Kidney capillary endothelial cell (primary cell): ENCODE data around the gene FAM151B.
"Not testable (repeated sequence)": the region's sequence is repeated elsewhere in the genome, so short reads cannot be mapped to it uniquely, and the experiment has no call there.

Experiments used
- DNase-seq: peaks from one replicate; pipeline ENCODE4 v3.0.0-alpha.2; 2018; ENCODE audit warnings: low spot score

FAM151B gene

DNA sequence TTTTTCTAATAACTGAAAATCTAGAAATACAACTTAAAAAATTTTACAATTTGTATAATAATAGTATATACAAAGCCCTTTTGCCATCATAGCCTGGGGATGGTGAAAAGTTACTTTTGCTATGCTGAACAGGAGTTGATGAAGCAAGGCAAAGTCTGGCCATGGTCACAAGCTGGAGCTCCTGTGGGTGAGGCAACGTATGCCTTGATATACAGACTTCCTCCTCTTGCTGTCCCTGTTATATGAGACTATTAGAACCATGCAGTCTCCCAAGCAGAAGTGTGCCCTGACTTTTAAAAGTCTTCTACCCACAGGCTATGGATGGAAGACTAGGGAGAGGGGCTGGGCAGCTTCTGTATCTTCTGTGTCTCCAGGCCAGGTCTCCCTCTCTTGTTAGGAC is 15.7 kb downstream of the FAM151B start:
- DNase-seq, result no peak

DNA sequence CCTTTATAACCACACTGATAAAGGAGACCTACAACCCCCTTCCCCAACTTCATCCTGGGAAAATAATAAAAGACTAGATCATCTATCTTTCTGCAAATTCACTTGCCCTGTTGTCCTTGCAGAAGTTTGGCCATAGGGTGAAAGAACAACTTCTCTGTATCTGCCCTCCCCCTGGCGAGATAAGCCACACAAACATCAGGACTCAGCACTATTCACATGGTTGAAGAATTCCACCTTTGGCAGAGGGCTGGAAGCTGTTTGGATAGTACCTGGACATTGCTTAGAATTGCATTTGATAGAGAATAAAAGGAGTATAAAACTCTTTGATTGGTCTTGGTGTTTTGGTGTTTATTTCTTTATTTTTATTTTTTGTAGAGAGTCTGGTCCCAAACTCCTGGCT is 16.9 kb downstream of the FAM151B start:
- no peak for DNase-seq

DNA sequence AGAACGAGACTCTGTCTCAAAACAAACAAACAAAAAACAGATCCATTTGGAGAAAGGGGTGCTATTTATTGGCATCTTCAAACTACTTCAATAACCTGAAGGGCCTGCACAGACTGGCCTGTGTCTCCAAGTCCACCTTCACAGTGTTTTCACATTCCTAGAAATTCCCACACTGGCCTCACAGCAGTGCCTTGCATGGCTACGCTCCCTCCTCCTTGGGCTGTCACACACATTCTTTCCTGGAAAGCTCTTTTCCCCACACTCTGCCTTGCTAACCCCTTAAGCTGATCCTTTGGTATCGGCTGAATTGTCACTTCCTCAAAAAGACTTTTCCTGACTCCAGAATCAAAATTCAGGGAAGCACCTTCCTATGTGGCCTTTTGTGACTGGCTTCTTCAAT is 19.8 kb downstream of the FAM151B start:
- no peak for DNase-seq

DNA sequence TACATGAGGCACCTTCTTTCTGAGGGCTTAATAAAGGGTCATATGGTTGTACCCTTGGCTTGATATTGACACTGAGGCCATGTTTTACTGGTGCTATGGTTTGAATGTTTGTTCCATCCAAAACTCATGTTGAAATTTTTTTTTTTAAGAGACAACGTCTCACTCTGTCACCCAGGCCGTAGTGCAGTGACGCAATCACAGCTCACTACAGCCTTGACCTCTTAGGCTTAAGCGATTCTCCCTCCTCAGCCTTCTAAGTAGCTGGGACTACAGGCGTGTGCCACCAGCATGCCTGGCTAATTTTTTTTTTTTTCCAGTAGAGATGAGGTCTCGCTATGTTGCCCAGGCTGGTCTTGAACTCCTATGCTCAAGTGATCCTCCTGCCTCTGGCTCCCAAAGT is 20.9 kb downstream of the FAM151B start:
- DNase-seq, result no peak

DNA sequence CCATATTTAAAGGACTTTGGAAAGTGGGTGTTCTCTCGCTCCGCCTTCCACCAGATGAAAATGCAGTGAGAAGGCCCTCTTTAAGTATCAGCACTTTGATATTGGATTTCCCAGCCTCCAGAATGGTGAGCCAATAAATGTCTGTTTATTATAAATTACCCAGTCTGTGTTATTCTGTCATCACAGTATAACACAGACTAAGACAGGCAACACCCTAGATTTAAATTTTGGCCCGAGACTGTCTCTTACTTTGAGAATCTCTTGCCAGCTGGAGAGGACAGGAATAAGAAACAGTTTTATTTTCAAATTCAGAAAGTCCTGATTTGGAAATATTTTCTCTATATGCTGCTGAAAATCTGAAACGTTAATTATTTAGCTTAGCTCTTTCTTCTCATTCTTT is 21.5 kb downstream of the FAM151B start:
- DNase-seq, result no peak

DNA sequence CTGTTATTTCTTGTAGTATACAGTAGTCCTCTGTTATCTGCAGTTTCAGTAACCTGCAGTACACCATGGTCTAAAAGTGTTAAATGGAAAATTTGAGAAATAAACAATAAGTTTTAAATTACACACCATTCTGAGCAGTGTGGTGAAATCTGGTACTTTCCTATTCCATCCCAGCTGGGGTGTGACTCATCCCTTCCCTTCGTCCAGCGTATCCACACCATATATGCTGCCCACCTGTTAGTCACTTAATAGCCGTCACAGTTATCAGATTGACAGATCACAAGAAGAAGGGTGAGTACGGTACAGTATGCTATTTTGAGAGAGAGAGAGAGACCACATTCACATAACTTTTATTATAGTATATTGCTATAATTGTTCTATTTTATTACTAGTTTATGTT is 28.9 kb downstream of the FAM151B start:
- DNase-seq, result no peak

DNA sequence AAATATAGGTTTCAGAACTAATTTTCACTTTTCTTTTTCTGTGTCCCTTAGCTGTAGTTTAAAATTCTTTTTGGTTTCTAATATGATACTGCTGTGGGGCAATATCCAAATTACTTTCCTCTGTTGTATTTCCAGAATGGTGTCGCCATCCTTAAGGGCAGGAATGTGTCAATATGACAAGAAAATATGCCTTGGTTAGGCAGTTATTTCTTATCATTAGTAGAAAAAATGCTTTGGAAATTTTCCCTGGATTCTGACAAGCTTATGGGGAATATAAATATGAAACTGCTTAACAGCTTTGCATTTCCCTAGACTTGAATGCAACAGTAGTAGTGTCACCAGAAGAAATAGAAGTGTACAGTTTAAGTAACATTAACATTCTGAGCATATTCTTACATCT is 52.8 kb downstream of the FAM151B start:
- no peak for DNase-seq

DNA sequence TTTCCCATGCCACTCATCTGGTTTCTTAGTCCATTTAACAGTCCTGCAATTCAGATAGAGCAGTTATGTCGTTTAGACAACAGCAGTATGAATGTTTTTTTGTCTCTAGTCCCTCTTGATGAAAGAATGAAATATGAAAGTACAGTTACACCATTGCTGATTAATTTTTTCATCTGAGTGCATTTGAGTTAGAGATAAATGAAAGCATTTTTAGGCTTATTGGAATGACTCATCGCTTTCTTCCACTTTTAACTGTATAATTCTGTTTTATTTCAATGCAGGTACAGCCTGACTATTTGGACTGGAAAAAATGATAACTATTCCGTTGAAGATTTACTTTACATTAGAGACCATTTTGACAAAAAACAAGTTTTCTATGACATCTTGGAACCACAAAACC is 53.5 kb downstream of the FAM151B start:
- DNase-seq, result no peak

DNA sequence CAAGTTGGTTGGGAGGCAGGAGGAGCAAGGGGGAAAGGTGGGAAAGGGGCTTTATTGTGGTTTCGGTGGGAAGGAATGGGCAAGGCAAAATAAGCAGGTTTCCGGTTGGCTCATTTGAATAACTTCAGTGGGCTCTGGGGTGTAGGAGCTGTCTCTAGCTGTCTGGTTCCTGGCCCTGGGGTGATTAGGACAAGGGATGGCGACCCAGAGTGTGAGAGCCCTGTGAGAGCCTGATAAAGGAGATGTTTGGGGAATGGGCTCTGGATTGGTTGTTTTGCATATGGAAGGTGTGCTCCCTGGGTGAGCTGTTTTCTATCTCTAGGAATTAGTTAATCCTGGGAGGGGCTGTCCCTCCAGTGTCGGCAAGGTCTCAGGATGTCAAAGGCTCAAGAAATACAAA is 66.7 kb downstream of the FAM151B start:
- no peak for DNase-seq

DNA sequence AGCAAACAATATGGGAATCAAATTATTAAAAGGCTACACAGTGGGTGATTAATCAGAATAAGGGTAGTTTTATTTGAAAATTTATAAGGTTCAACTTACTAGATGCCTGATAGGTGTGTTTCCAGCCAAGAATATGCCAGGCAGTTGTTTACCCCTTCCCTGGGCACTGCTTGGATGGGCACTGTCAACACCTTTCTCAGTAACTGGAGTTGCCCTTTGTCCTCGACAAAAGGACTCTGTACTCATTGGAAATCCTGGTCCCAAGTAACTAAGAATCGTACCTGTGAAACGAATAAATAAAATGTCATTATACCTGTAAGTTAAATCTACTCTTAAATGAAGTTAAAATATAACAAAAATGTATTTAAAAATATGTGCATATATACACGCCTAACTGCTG is 67.2 kb downstream of the FAM151B start:
- DNase-seq, result no peak

DNA sequence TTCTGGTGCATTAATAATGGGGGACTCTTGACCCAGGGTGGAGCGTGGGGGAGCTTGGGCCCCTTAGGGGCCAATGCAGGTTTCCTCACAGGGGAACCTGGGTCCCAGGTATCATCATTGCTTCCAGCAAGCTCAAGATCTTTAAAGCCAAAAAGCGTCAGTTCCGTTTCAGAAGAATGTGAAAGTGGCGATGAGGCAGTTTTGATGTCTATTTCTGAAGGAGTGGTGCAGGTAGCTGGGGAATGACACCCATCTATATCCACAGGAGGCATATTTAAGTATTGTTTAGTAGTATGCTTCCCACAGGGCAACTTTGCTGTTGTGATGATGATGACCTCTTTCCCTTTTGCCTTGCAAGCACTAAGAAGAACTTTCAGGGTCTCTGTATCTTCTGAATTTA is 71.3 kb downstream of the FAM151B start:
- no peak for DNase-seq

DNA sequence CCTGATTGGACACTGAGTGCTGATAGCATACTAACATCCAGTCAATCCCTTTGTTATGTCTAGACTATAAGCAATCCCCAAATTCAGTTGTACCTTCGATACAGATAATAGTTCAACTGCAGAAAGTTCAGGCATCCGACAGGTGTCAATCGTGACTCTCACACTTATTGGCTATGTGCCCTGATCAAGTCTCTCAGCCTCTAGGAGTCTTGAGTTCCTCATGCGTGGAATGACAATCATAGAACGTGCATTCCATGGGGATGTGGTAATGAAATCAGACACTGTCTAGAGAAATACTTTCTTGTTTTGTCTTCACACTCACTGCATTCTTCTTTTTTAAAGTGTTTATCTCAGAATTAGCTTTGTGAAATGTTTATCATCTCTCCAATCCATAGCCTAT is 77.4 kb downstream of the FAM151B start:
- no peak for DNase-seq

DNA sequence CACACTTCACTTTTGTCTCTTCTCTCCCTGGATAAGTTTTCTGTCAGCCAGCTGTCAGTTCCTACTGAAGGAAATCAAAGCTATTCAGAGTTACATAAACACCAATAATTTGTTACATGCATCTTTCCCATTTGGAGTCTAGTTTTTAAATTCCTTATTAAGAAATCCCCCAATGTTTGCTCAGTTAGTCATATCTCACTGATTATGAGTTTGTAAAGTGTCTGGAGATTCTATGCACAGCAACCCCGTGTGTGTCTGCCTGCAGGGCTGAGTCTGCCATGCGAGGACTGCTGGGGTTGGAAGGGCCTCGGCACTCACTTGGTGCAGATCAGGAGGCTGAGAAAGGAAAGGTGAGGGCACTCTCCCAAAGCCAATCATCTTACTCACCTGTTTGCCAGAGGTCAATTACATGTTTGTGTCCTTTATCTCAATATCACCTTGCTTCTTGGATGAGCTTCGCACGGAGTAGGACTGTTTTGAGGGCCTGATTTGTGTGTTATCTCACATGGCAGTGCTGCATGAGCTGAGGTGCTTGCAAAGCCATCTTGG is 78.9 kb downstream of the FAM151B start:
- no peak for DNase-seq

DNA sequence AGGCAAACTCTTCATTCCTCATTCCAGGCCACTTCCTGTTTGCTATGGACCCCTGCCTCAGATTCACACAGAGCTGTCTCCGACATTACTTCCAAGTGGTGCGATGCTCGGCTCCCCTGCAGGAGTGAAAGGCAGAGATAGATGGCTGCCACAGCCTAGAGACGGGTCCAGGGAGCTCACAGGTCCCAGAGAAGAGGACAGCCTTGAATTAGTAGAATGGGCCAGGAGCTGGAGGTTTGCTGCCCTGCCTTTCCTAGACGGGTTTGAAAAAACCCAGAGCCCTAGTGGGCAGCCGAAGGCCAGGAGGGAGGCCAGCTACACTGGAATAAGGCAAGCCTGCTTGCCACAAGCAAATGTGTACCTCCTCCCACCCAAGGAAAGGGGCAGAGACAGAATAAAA is 80.4 kb downstream of the FAM151B start:
- no peak for DNase-seq

DNA sequence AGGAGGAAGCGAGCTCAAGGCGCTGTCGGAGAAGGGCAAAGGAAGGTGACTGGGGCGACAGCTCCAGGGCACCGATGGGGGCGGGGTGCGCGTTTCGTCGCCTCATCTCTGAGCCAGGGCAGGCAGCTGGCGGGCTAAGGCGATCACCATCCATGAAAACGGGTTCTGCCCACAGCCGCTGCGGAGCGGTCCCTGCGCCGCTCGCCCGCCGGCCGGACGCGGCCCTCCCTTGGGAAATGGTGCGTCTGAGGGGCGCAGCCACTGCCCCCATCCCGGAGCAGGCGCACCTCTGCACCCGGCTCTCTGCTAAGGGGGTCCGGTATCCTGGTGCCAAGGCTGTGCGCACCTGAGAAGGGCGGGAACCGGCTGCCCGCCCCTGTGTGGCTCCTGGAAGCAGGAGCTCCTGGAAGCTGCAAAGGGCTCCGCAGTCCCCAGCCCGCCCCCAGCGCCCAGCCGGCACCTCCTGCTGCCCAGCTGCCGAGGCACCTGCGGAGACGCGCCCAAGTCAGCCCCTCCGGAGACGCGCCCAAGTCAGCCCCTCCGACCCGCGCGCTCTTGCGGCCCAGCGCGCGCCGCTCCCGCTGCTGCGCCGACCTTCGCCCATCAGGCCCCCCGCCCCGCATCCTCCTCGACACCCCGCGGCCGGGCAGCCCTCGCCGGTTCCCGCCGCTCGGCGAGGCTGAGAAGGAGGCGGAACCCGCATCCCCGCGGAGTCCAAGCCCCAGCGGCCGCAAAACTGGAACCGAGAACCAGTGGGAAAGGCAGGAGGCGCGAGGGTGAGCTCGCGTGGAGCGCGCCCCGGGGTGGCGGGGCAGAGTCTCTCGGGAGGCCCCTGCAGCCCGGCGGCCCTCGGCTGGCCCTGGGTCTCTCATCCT is 81.4 kb downstream of the FAM151B start:
- DNase-seq, result no peak

DNA sequence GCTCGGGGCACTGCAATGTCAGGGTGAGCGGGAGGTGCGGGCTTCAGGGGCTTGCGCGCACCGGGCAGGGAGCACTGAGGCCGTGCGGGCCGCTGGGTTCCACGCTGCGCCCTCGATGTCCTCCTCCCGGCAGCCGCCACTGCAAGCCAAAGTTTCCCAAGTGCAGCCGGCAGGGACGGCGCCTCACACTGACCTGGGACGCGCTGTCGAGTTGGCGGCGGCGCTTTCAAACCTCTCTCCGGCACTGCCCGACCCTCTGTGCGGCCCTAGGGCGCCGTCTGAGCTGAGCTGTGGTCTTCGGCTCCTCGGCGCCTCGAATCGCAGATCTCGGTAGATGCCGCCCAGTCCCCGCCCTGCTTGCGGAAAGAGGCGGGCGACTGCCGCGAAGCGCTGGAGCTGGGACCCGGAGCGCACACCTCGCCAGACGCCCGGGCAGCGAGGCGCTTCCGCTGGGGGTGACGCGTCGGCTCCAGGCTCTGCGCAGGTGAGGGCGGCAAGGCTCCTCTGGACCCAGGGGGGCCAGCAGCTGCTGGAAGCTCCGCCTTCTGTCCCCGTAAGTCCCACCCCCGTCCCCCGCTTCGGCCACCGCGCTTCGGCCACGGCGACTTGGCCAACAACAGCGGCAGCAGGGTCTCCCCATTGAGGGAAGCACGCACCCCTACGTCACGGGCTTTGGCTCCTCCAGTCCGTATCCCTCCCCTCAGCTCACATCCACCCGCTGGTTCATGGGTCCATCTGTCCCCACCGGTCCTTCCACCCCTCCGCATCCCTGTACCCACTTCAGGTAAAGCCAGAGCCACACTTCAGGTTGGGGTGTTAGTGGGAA is 82.3 kb downstream of the FAM151B start, which contains the start of gene ANKRD34B:
ANKRD34B (minus strand) TSS at position 320 of the 826 bp plus-strand sequence. CDS start 10,261 bp downstream, outside the sequence.
- no peak for DNase-seq

DNA sequence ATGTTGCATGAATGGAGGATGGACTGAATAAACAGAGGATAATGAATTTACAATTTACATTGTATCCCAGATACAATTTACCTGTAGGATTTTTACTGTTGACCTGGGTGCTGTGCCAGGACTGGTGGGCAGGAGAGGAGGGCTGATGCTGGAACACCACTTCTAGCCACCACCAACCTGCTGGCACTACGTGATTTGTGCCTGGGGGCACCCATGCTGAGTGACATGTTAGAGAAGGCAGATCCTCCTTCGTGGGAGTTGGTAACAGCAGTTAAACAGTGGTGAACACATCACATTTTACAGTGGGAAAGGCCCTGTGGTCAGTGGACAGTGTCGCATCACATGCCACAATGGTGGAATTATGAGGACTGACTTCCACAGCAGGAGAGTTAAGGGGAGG is 85.2 kb downstream of the FAM151B start:
- no peak for DNase-seq

DNA sequence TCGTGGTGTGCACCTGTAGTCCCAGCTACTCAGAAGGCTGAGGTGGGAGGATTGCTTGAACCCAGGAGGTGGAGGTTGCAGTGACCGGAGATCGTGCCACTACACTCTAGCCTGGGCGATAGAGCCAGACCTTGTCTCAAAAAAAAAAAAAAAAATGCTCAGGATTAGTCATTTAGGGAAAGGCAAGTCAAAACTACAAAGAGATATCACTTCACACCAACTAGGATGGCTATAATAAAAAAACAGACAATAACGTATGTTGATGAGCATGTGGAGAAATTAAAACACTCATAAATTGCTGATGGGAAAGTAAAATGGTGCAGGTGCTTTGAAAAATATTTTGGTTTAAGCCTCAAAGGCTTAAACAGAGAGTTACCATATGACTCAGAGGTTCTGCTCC is 88.5 kb downstream of the FAM151B start:
- no peak for DNase-seq

DNA sequence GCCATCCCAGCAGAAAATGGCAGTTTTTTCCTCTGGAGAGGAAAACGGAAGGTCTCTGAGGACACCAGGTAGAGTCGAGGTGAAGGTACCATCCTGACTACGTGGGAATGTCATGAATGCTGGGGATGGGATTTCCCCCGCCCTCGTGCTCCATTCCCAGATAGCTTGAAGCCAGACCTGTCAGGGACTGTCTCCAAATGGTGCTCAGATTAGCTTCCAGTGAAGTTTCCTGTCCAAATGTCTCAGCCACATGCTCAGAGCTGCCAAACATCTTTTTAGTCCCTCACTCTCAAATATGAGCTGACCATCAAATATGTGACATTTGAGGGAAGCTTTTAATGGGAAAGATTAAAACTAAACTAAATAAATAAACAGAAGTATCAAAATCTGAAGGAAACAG is 89.8 kb downstream of the FAM151B start:
- DNase-seq, result no peak

DNA sequence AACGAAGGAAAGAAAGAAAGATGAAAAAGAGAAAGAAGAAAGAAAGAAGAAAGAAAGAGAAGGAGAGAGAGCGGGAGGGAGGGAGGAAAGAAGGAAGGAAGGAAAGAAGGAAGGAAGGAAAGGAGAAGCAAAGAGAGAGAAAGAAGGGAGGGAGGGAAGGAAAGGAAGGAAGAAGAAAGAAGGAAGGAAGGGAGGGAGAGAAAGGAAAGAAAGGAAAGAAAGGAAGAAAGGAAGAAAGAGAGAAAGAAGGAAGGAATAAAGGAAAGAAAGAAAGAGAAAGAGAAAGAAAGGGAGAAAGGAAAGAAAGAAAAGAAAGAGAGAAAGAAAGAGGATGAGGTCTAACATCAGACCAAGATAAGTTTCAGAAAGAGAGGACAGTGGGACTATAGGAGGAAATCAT is 91.2 kb downstream of the FAM151B start:
- no peak for DNase-seq

DNA sequence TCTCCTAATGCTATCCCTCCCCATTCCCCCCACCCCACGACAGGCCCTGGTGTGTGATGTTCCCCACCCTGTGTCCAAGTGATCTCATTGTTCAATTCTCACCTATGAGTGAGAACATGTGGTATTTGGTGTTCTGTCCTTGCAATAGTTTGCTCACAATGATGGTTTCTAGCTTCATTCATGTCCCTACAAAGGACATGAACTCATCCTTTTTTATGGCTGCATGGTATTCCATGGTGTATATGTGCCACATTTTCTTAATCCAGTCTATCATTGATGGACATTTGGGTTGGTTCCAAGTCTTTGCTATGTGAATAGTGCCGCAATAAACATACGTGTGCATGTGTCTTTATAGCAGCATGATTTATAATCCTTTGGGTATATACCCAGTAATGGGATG is 92.4 kb downstream of the FAM151B start:
- DNase-seq, result not testable (repeated sequence)

DNA sequence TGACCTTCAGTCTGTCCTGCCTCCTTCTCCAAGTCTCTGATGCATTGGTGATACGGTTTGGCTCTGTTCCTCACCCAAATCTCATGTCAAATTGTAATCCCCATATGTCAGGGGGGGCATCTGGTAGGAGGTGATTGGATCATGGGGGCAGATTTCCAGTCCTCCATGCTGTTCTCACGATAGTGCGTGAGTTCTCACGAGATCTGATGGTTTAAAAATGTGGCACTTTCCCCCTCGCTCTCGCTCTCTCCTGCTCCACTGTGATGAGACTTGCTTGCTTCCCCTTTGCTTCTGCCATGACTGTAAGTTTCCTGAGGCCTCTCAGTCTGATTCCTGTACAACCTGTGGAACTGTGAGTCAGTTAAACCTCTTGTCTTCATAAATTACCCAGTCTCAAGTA is 96.9 kb downstream of the FAM151B start:
- DNase-seq, result no peak
